ENCODE results near the gene STPG4. TPM values are rescaled to one million over a fixed set of nuclear protein-coding genes. Genes with fewer than 3 reads are reported as not detected.

The STPG4 gene
- total RNA-seq, 1 donor = 2.2 TPM

- no peak for TF ChIP-seq CTCF (IDR thresholded peaks at IDR 0.05; ENCODE audit: insufficient read depth, low read depth, low read length)
- no peak overlapping the region for H3K4me3 ChIP-seq (ENCODE audit: low read depth, low read length)
- no peak for DNase-seq (ENCODE audit: low read depth)
These were observed 104.3 kb downstream of the STPG4 start for GRCh38 chr2:47050762-47051161.

- TF ChIP-seq CTCF (IDR thresholded peaks at IDR 0.05; ENCODE audit: insufficient read depth, low read depth, low read length) = no peak
- no peak for DNase-seq (ENCODE audit: low read depth)
- H3K4me3 ChIP-seq (ENCODE audit: low read depth, low read length) = no peak overlapping the region
These were observed 104.9 kb downstream of the STPG4 start for GRCh38 chr2:47050021-47050760.

GRCh38 chr2:47049502-47049901 is 105.6 kb downstream of the STPG4 start:
- no peak for DNase-seq (ENCODE audit: low read depth)
- TF ChIP-seq CTCF (IDR thresholded peaks at IDR 0.05; ENCODE audit: insufficient read depth, low read depth, low read length) = no peak
- no peak overlapping the region for H3K4me3 ChIP-seq (ENCODE audit: low read depth, low read length)

GRCh38 chr2:47048801-47049480 is 106.2 kb downstream of the STPG4 start:
- peak; percentile 6 for TF ChIP-seq CTCF (IDR thresholded peaks at IDR 0.05; ENCODE audit: insufficient read depth, low read depth, low read length)

GRCh38 chr2:47046271-47046670 is 108.8 kb downstream of the STPG4 start:
- TF ChIP-seq CTCF (IDR thresholded peaks at IDR 0.05; ENCODE audit: insufficient read depth, low read depth, low read length) = no peak
- DNase-seq (ENCODE audit: low read depth) = no peak

More at GRCh38 chr2:47048801-47049480, 106.2 kb downstream of the STPG4 start:
- DNase-seq (ENCODE audit: low read depth) = no peak
- no peak overlapping the region for H3K4me3 ChIP-seq (ENCODE audit: low read depth, low read length)

GRCh38 chr2:47043891-47044239 is 111.2 kb downstream of the STPG4 start:
- H3K4me3 ChIP-seq (ENCODE audit: low read depth, low read length) = no peak overlapping the region
- DNase-seq (ENCODE audit: low read depth) = no peak
- TF ChIP-seq CTCF (IDR thresholded peaks at IDR 0.05; ENCODE audit: insufficient read depth, low read depth, low read length) = no peak

More at GRCh38 chr2:47046271-47046670, 108.8 kb downstream of the STPG4 start:
- no peak overlapping the region for H3K4me3 ChIP-seq (ENCODE audit: low read depth, low read length)

Measured in fibroblast of villous mesenchyme (primary cell).